Keratinocyte (primary cell): ENCODE data around the gene PIK3AP1. TPM values are rescaled to one million over a fixed set of nuclear protein-coding genes. Genes with fewer than 3 reads are reported as not detected.

Experiments
- DNase-seq: peaks from one replicate; pipeline ENCODE4 v3.0.0-alpha.2; 2011; ENCODE audit warnings: low read depth, missing footprints, low spot score
- FAIRE-seq: peaks from 2 replicates; lab custom pipeline; 2011; peaks lifted over from hg19 to GRCh38; lab: Jason Lieb, UNC
- H2AFZ ChIP-seq: 2 replicates; pipeline ENCODE4 v1.6.0; 2012; ENCODE audit warnings: low read length, control low read depth, inconsistent platforms; ENCODE audit not compliant: control insufficient read depth
- H3K27ac ChIP-seq: 2 replicates; pipeline ENCODE4 v1.5.1; 2011; ENCODE audit warnings: low read length; ENCODE audit not compliant: control insufficient read depth, insufficient read depth
- H3K27me3 ChIP-seq: 3 replicates; pipeline ENCODE4 v1.6.0; 2011; ENCODE audit warnings: low read length; ENCODE audit not compliant: control insufficient read depth, insufficient read depth; ENCODE audit errors: extremely low read depth
- H3K36me3 ChIP-seq, 2 experiments: 2 replicates in 1 of 2; 3 replicates in 1 of 2; pipeline ENCODE4 v1.5.1; 2011; ENCODE audit warnings: low read length in 2 of 2, mild to moderate bottlenecking in 1 of 2; ENCODE audit not compliant: control insufficient read depth in 2 of 2, insufficient read depth in 2 of 2; ENCODE audit errors: extremely low read depth in 1 of 2
- H3K4me1 ChIP-seq: 3 replicates; pipeline ENCODE4 v1.5.1; 2011; ENCODE audit warnings: low read length; ENCODE audit not compliant: control insufficient read depth, insufficient read depth; ENCODE audit errors: extremely low read depth
- H3K4me2 ChIP-seq: 3 replicates; pipeline ENCODE4 v1.6.0; 2011; ENCODE audit warnings: low read depth, low read length; ENCODE audit not compliant: control insufficient read depth, insufficient read depth; ENCODE audit errors: extremely low read depth
- H3K4me3 ChIP-seq, 3 experiments: fragments of 200-600 bp in 1 of 3; sonication (generic) in 1 of 3; 2 replicates in 2 of 3; 3 replicates in 1 of 3; pipeline ENCODE4 v1.5.1; 2011 to 2016; ENCODE audit warnings: low read length in 3 of 3, mild to moderate bottlenecking in 3 of 3, control low read depth in 2 of 3, inconsistent platforms in 1 of 3, low read depth in 1 of 3, mixed read lengths in 1 of 3, mixed run types in 1 of 3, moderate library complexity in 1 of 3; ENCODE audit not compliant: control insufficient read depth in 2 of 3, insufficient read depth in 2 of 3; ENCODE audit errors: extremely low read depth in 1 of 3
- H3K79me2 ChIP-seq: 2 replicates; pipeline ENCODE4 v1.6.0; 2012; ENCODE audit warnings: low read length; ENCODE audit not compliant: control insufficient read depth, insufficient read depth
- H3K9ac ChIP-seq: 3 replicates; pipeline ENCODE4 v1.6.0; 2011; ENCODE audit warnings: low read length; ENCODE audit not compliant: control insufficient read depth, insufficient read depth; ENCODE audit errors: extremely low read depth
- H3K9me1 ChIP-seq: 3 replicates; pipeline ENCODE4 v1.6.0; 2011; ENCODE audit warnings: low read length; ENCODE audit not compliant: control insufficient read depth, insufficient read depth; ENCODE audit errors: extremely low read depth
- H3K9me3 ChIP-seq: 2 replicates; pipeline ENCODE4 v1.5.1; 2012; ENCODE audit warnings: low read depth, low read length; ENCODE audit not compliant: control insufficient read depth
- H4K20me1 ChIP-seq: 3 replicates; pipeline ENCODE4 v1.6.0; 2011; ENCODE audit warnings: low read length; ENCODE audit not compliant: control insufficient read depth, insufficient read depth; ENCODE audit errors: extremely low read depth
- EZH2 ChIP-seq: IDR thresholded peaks from one replicate; pipeline ENCODE4 v1.6.1; 2012; ENCODE audit warnings: inconsistent platforms, mild to moderate bottlenecking, low read length, moderate library complexity
- dilution Hi-C: fragments of 300-500 bp; cut with MboI; formaldehyde crosslinking; loops from one replicate; pipeline ENCODE4 v1.7.0; 2020; ENCODE audit warnings: low sequenced_read_pairs; ENCODE audit not compliant: extremely low pct_ligation_motif_present
- polyA plus RNA-seq, 5 experiments: library from polyadenylated mRNA; depleted of rRNA in 3 of 5; stranded (reverse) in 3 of 5; stranded (forward) in 1 of 5; unstranded in 1 of 5; fragments of >200 nt; gene quantifications; 1 replicate in 1 of 5; 2 replicates in 3 of 5; 3 replicates in 1 of 5; pipeline versions ENCODE4 v1.2.1 to v1.2.3, GENCODE V29; 2011 to 2012; ENCODE audit warnings: missing spikeins in 2 of 5, low read depth in 1 of 5, low replicate concordance in 1 of 5
- TF ChIP-seq, protein P1 (sequence below), 3 experiments: IDR thresholded peaks in 1 of 3; conservative IDR thresholded peaks in 1 of 3; optimal IDR thresholded peaks in 1 of 3; 2 replicates in 2 of 3; 3 replicates in 1 of 3; pipeline versions ENCODE3 to v1.5.1; 2011; ENCODE audit warnings: low read length in 3 of 3, mild to moderate bottlenecking in 3 of 3, moderate library complexity in 2 of 3, control low read depth in 1 of 3, inconsistent platforms in 1 of 3; ENCODE audit not compliant: insufficient read depth in 2 of 3; ENCODE audit errors: extremely low read depth in 1 of 3

Gene PIK3AP1
- polyA plus RNA-seq, 1 donor (not counting 4 experiments of a cell fraction or from before 2014, with no cell fraction given): not detected

GRCh38 chr10:96645191-96645721 is 75.1 kb downstream of the PIK3AP1 start:
- Histone ChIP-seq H3K9me1 (no peaks in the 10 kb centered on the region), H2AFZ (no peak overlapping the region), H3K79me2 (no peaks in the 10 kb centered on the region), H3K27me3 (peaks cover 4% of the 10 kb centered on the region), H3K36me3 (no peaks in the 10 kb centered on the region), H3K4me3 (no peak overlapping the region), H3K4me2 (no peak overlapping the region), H3K9me3 (no peaks in the 10 kb centered on the region), H3K9ac (no peak overlapping the region), H3K4me1 (no peaks in the 10 kb centered on the region), H4K20me1 (no peaks in the 10 kb centered on the region), H3K27ac (no peak overlapping the region)
- DNase-seq (no peak), FAIRE-seq (no peak)
- dilution Hi-C loops: no loop called here
- TF ChIP-seq, protein P1, sequence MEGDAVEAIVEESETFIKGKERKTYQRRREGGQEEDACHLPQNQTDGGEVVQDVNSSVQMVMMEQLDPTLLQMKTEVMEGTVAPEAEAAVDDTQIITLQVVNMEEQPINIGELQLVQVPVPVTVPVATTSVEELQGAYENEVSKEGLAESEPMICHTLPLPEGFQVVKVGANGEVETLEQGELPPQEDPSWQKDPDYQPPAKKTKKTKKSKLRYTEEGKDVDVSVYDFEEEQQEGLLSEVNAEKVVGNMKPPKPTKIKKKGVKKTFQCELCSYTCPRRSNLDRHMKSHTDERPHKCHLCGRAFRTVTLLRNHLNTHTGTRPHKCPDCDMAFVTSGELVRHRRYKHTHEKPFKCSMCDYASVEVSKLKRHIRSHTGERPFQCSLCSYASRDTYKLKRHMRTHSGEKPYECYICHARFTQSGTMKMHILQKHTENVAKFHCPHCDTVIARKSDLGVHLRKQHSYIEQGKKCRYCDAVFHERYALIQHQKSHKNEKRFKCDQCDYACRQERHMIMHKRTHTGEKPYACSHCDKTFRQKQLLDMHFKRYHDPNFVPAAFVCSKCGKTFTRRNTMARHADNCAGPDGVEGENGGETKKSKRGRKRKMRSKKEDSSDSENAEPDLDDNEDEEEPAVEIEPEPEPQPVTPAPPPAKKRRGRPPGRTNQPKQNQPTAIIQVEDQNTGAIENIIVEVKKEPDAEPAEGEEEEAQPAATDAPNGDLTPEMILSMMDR (optimal IDR thresholded peaks at IDR 0.05 in 1 of 3, IDR thresholded peaks at IDR 0.05 in 1 of 3, conservative IDR thresholded peaks at IDR 0.05 in 1 of 3; ENCODE audit: extremely low read depth in 1 of 3, insufficient read depth in 2 of 3, low read length in 3 of 3): no peak
- no peak for TF ChIP-seq EZH2

- no peak overlapping the region for H2AFZ ChIP-seq
- no peak overlapping the region for H3K4me3 ChIP-seq
- no peak overlapping the region for H3K9ac ChIP-seq
- FAIRE-seq (no peak), DNase-seq (no peak)
- H3K9me1 ChIP-seq: no peaks in the 10 kb centered on the region
- TF ChIP-seq EZH2: no peak
- TF ChIP-seq, protein P1 (optimal IDR thresholded peaks at IDR 0.05 in 1 of 3, IDR thresholded peaks at IDR 0.05 in 1 of 3, conservative IDR thresholded peaks at IDR 0.05 in 1 of 3; ENCODE audit: extremely low read depth in 1 of 3, insufficient read depth in 2 of 3, low read length in 3 of 3): no peak
- no peaks in the 10 kb centered on the region for H3K79me2 ChIP-seq
- H4K20me1 ChIP-seq: no peaks in the 10 kb centered on the region
- H3K27ac ChIP-seq: no peak overlapping the region
- H3K9me3 ChIP-seq: no peaks in the 10 kb centered on the region
- dilution Hi-C loops: no loop called here
- H3K36me3 ChIP-seq: no peaks in the 10 kb centered on the region
- no peaks in the 10 kb centered on the region for H3K4me1 ChIP-seq
- peaks cover 9% of the 10 kb centered on the region for H3K27me3 ChIP-seq
- H3K4me2 ChIP-seq: no peak overlapping the region
Observed at GRCh38 chr10:96643920-96644319, 76.4 kb downstream of the PIK3AP1 start.
